ENCODE results near the gene ADAMTSL1. TPM values are rescaled to one million over a fixed set of nuclear protein-coding genes. Genes with fewer than 3 reads are reported as not detected.

The ADAMTSL1 gene
- total and polyA plus RNA-seq, 9 of the 15 experiments (the other 6 are each of a cell fraction or from before 2014, with no cell fraction given) = 0.01 TPM; not detected in 8

DNA sequence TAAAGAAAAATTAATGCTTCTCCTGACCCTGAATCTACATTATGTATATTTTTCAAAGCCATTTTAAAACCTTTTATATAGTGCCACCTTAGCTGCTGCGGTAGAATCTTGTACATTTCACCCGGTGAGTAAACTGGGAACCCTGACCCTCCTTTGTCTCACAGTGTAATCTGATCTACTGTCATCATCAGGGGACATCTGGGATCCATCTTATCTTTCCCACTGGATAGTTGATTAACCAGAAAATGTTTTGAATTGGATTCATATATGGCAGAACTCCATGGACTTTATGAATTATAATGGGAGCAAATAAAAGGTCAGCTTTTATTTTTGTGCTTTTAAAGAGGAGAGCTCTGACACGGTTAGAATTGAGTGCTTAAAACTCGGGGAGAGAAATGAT lies 95.0 kb downstream of the ADAMTSL1 start:
- no peak for ATAC-seq
- no peak for FAIRE-seq
- H3K4me1 ChIP-seq (replicated peaks in 1 of 2; ENCODE audit: control insufficient read depth in 2 of 2, insufficient read depth in 2 of 2, low read length in 2 of 2) = no peaks in the 10 kb centered on the region
- no peaks in the 10 kb centered on the region for H3K79me2 ChIP-seq (ENCODE audit: control insufficient read depth, insufficient read depth, low read length)
- POLR2A ChIA-PET = no interaction called here
- H3K9me1 ChIP-seq (ENCODE audit: control insufficient read depth, insufficient read depth, low read length) = no peaks in the 10 kb centered on the region
- H4K20me1 ChIP-seq (replicated peaks; ENCODE audit: control insufficient read depth, insufficient read depth, low read length) = no peaks in the 10 kb centered on the region
- H3K9ac ChIP-seq (ENCODE audit: insufficient read depth in 1 of 2, low read depth in 2 of 2, low read length in 2 of 2) = no peak overlapping the region
- 0% methylated on average over 4 of the region's 4 CpGs for WGBS (ENCODE audit: insufficient coverage, low coverage, missing lambda C conversion rate)
- H3K4me2 ChIP-seq (ENCODE audit: insufficient read depth, low read length) = no peak overlapping the region
- no peaks in the 10 kb centered on the region for H3K9me3 ChIP-seq (replicated peaks; ENCODE audit: control insufficient read depth, insufficient read depth, low read depth, low read length)
- no peak overlapping the region for H3K27ac ChIP-seq (ENCODE audit: extremely low read depth, low read depth, low read length)
- intact Hi-C loops (cut with micrococcal nuclease) = no loop called here
- BruUV-seq (replicated peaks) = no TSS peak
- H3K36me3 ChIP-seq (ENCODE audit: control insufficient read depth, insufficient read depth, low read length) = no peaks in the 10 kb centered on the region
- H2AFZ ChIP-seq (ENCODE audit: low read depth, low read length) = no peak overlapping the region
- H3K4me3 ChIP-seq = no peak overlapping the region
- H3K27me3 ChIP-seq (ENCODE audit: control insufficient read depth in 2 of 2, insufficient read depth in 2 of 2, low read length in 2 of 2) = no peaks in the 10 kb centered on the region
- DNase-seq (ENCODE audit: extremely low read depth in 1 of 4, low spot score in 3 of 4) = no peak
- in situ Hi-C loops (cut with MboI) = no loop called here
- CTCF ChIA-PET (ENCODE audit: low intra/inter-chr PET ratio) = no interaction called here
- TF ChIP-seq ARID3A (IDR thresholded peaks at IDR 0.05; ENCODE audit: borderline replicate concordance, low read depth, low read length) (no peak), GTF2E2 (tag; IDR thresholded peaks at IDR 0.05) (no peak), ZNF41 (CRISPR knock-in tag; conservative IDR thresholded peaks at IDR 0.05) (no peak), JUNB (CRISPR knock-in tag; conservative IDR thresholded peaks at IDR 0.05) (no peak), HINFP (tag; conservative IDR thresholded peaks at IDR 0.05; ENCODE audit: low read depth) (no peak)
- TF ChIP-seq, protein P1, sequence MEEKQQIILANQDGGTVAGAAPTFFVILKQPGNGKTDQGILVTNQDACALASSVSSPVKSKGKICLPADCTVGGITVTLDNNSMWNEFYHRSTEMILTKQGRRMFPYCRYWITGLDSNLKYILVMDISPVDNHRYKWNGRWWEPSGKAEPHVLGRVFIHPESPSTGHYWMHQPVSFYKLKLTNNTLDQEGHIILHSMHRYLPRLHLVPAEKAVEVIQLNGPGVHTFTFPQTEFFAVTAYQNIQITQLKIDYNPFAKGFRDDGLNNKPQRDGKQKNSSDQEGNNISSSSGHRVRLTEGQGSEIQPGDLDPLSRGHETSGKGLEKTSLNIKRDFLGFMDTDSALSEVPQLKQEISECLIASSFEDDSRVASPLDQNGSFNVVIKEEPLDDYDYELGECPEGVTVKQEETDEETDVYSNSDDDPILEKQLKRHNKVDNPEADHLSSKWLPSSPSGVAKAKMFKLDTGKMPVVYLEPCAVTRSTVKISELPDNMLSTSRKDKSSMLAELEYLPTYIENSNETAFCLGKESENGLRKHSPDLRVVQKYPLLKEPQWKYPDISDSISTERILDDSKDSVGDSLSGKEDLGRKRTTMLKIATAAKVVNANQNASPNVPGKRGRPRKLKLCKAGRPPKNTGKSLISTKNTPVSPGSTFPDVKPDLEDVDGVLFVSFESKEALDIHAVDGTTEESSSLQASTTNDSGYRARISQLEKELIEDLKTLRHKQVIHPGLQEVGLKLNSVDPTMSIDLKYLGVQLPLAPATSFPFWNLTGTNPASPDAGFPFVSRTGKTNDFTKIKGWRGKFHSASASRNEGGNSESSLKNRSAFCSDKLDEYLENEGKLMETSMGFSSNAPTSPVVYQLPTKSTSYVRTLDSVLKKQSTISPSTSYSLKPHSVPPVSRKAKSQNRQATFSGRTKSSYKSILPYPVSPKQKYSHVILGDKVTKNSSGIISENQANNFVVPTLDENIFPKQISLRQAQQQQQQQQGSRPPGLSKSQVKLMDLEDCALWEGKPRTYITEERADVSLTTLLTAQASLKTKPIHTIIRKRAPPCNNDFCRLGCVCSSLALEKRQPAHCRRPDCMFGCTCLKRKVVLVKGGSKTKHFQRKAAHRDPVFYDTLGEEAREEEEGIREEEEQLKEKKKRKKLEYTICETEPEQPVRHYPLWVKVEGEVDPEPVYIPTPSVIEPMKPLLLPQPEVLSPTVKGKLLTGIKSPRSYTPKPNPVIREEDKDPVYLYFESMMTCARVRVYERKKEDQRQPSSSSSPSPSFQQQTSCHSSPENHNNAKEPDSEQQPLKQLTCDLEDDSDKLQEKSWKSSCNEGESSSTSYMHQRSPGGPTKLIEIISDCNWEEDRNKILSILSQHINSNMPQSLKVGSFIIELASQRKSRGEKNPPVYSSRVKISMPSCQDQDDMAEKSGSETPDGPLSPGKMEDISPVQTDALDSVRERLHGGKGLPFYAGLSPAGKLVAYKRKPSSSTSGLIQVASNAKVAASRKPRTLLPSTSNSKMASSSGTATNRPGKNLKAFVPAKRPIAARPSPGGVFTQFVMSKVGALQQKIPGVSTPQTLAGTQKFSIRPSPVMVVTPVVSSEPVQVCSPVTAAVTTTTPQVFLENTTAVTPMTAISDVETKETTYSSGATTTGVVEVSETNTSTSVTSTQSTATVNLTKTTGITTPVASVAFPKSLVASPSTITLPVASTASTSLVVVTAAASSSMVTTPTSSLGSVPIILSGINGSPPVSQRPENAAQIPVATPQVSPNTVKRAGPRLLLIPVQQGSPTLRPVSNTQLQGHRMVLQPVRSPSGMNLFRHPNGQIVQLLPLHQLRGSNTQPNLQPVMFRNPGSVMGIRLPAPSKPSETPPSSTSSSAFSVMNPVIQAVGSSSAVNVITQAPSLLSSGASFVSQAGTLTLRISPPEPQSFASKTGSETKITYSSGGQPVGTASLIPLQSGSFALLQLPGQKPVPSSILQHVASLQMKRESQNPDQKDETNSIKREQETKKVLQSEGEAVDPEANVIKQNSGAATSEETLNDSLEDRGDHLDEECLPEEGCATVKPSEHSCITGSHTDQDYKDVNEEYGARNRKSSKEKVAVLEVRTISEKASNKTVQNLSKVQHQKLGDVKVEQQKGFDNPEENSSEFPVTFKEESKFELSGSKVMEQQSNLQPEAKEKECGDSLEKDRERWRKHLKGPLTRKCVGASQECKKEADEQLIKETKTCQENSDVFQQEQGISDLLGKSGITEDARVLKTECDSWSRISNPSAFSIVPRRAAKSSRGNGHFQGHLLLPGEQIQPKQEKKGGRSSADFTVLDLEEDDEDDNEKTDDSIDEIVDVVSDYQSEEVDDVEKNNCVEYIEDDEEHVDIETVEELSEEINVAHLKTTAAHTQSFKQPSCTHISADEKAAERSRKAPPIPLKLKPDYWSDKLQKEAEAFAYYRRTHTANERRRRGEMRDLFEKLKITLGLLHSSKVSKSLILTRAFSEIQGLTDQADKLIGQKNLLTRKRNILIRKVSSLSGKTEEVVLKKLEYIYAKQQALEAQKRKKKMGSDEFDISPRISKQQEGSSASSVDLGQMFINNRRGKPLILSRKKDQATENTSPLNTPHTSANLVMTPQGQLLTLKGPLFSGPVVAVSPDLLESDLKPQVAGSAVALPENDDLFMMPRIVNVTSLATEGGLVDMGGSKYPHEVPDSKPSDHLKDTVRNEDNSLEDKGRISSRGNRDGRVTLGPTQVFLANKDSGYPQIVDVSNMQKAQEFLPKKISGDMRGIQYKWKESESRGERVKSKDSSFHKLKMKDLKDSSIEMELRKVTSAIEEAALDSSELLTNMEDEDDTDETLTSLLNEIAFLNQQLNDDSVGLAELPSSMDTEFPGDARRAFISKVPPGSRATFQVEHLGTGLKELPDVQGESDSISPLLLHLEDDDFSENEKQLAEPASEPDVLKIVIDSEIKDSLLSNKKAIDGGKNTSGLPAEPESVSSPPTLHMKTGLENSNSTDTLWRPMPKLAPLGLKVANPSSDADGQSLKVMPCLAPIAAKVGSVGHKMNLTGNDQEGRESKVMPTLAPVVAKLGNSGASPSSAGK (IDR thresholded peaks at IDR 0.05) = no peak

Measured in K562 (cell line).